ENCODE results near the gene CLCN7.

Gene CLCN7

GRCh38 chr16:1502092-1503004, 27.5 kb upstream of the CLCN7 start:
- DNase-seq (ENCODE audit: low read depth in 2 of 2) = no peak

- no peak for DNase-seq (ENCODE audit: low read depth in 2 of 2)
Measured at GRCh38 chr16:1501630-1502029, 26.8 kb upstream of the CLCN7 start.

DNA sequence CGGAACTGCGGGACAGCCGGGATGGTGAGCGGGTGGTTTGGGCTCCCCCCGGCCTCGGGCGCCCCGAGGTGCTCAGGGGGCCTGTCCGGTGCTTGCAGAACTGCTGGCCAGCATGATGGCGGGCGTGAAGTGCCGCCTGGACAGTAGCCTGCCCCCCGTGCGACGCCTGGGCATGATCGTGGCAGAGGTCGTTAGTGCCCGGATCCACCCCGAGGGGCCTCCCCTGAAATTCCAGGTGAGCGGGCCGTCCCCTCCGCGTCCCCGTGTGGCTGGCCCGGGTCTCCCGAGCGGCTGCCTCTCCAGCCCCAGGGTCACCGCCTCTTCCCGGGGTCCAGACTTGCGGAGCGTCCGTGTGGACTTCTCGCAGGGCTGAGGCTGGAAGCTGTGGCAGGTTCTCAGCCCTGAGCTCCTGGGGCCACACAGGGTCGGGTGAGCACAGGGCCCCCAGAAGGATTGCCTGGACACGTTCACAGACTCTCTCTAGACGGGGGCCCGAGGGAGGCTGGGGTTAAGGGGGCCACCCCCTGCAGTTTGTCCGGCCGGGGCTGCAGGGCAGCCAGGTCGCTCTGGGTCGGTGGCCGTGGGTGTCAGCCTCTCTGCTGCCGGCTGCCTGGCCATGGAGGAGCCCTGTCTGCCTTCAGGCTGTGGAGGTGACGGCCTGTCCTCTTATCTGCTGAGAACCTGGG, 25.8 kb upstream of the CLCN7 start:
- DNase-seq (ENCODE audit: low read depth in 2 of 2) = no peak

DNA sequence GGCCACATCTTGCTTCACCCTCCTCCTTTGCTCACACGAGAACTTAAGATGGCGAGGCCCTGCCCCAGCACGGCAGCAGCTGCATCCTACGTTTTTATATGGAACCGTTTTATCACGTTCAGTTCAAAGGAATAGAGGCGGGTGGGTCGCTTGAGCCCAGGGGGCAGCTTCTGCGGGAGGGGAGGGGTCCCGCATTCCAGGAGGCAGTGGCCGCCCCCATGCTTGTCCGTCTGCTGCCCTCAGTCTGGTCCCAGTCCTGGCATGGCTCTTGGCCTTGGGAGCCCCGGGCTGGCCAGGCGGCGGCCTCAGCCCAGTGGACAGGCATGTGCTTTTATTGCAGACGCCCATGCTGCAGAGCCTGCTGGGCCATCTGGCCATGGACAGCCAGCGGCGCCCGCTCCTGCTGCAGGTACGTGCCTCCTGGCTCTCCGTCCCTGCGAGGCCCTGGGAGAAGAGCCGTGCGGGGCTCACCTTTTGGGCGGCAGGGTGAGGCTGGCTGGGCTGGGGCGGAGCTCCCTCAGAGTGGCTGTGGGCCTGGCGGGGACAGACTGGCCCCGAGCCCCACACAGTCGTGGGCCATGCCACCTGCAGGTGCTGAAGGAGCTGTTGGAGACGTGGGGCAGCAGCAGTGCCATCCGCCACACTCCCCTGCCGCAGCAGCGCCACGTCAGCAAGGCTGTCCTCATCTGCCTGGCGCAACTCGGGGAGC, 25.1 kb upstream of the CLCN7 start:
- no peak for DNase-seq (ENCODE audit: low read depth in 2 of 2)

DNA sequence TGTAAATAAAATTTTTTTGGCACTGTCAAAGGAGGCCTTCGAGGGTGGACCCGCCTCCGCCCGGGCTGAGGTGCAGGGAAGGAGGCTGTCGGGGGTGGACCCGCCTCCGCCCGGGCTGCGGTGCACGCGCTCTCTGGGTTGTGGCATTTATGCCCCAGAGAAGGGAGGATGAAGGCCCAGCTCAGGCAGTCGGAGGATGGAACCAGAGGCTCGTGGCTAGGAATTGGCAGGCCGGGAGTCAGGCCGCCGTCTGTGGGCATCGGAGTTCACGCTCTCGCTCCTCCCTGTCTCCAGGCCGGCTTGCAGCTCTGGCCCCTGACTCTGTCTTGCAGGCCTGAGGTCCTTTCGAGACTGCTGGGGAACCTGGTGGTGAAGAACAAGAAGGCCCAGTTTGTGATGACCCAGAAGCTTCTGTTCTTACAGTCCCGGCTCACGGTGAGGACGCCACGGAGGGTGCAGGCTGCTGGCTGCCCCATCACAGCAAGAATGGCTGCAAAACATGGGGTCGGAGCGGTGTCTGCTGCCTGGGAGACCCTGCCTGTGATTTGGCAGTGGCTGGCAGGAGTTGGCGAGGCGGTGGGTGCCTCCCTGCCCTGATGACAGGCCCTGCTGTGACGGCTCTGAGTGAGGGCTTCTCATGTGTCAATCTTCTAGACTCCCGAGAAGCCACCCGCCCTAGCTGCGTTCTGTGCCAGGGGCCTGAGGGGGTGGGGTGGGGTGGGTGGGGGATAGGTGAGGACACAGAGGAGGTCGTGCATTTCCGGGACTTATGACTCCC, 24.3 kb upstream of the CLCN7 start:
- no peak for DNase-seq (ENCODE audit: low read depth in 2 of 2)

DNA sequence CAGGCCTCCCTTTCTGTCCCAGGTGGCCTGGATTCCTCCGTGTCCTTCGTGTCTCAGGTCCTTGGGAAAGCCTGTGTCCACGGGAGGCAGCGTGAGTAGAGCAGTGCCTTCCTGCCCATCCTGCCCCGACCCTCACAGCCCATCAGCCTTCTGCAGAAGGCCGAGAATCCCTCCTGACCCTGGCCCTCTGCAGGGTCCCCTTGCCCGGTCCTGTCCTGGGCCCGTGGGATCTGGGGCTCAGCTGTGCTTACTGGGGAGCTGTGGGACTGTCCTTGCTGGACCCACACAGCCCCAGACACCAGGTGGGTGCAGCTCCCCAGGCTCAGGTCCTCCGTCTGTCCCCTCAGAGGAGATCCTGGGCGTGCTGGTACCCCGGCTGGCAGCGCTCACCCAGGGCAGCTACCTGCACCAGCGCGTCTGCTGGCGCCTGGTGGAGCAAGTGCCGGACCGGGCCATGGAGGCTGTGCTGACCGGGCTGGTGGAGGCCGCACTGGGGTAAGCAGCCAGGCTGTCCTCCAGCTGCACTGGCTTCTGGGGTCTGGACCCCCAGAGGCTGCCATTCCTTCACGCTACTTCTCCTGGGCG, 22.3 kb upstream of the CLCN7 start:
- no peak for DNase-seq (ENCODE audit: low read depth in 2 of 2)

DNA sequence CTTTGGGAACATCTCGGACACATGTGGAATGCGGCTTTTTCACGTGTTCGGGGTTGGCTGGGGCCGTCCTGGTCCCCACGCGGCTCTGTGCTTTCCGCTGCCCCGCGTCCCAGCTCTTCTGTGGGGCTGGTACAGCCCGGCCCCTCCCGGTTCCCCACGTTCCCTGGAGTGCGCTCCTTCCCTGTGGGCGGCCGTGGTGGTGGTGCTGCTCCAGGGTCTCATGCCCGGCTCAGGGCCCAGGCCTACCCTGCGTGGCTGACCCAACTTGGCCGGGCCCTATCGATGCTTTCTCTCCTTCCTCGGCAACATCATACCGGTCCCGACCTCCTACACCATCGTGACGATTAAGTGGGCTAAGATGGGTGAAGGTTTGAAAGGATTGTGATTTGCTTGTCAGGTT, 21.6 kb upstream of the CLCN7 start:
- no peak for DNase-seq (ENCODE audit: low read depth in 2 of 2)

DNA sequence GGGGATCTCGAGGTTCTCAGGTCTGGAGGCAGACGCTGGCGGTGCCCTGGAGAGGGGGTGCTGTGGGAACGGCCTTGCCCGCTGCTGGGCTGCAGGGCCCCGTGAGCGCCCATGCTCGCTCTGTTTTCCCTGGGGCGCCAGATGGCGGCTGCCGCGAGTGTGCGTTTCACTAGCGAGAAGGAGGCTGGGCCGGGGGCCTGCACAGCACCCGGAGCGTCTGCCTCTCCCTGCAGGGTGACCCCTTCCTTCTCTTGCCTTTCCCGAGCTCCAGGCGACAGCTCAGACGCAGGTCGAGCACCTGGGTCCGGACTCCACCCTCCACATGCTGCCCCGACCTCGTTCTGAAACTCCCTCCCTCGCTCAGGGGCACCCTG, 21.0 kb upstream of the CLCN7 start:
- no peak for DNase-seq (ENCODE audit: low read depth in 2 of 2)

- DNase-seq (ENCODE audit: low read depth in 2 of 2) = no peak
Measured at GRCh38 chr16:1495211-1495888, 20.5 kb upstream of the CLCN7 start.

- no peak for DNase-seq (ENCODE audit: low read depth in 2 of 2)
Measured at GRCh38 chr16:1494711-1495110, 19.9 kb upstream of the CLCN7 start.

DNA sequence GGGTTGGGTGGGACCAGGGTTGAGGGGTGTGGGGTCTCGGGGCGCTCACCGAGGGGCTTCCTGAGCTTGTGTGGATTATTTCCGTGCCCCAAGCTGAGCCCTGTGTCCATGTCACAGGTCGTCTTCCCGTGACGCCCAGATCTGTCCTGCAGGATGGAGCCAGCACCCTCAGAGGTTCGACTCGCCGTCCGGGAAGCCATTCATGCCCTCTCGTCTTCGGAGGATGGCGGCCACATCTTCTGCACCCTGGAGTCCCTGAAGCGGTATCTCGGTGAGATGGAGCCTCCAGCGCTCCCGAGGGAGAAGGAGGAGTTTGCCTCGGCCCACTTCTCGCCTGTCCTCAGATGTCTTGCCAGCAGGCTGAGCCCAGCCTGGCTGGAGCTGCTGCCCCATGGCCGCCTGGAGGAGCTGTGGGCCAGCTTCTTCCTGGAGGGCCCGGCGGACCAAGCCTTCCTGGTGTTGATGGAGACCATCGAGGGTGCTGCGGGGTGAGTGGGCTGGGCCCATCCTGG, 19.4 kb upstream of the CLCN7 start:
- peak; percentile 19 to 20 for DNase-seq (ENCODE audit: low read depth in 2 of 2)

DNA sequence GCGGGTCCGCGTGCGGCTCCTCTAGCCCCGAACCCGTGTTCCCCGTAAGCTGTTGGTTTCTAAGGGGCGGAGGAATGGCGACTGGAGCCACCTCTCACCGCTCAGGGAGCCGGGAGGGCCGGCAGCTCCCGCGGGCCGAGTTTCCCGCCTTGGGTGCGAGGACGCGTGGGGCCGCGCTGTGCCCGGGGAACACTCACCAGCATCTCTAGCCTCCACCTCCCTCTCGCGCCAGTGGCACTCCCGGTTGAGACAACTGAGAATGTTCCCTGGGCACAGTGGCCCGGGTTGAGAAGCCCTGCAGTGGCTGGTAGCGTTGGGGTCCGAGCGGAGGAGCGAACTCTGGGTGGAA, 18.9 kb upstream of the CLCN7 start:
- DNase-seq (ENCODE audit: low read depth in 2 of 2) = no peak

DNA sequence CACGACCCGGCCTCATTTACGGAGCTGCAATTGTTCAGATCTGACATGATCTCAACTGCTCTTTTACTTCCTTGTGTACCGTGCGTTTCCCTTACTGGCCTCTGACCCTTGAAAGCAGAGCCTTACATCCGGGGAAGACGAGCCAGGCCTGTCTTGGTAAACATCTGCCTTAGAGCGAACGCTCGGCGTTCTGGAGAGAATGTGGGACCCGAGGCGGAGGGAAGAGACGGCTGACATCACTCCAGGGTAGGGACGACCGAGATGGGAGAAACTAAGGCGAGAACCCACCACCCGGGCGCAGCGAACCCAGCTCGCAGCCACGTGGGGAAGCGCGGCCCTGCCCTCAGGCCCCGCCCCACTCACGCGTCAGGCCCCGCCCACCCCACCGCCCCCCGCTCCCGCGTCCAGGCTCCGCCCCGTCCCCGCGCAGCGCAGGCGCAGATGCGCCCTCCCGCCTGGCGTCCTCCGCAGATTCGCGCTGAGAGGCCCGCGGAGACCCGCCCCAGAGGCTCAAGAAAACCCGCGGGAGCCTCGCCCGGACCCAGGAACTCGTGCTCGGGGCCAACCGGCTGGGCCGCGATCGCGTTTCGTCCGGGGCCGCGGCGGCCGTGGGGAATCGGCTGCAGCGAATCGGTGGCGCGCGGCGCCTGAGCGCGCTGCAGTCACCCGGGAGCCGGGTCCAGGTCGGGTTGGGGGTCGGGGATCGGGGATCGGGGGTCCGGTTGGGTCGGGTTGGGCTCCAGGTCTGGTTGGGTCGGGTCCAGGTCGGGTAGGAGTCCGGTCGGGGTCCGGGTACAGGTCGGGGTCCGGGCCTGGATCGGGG, 18.3 kb upstream of the CLCN7 start, which contains the start of gene TELO2:
TELO2 (plus strand) TSS at position 438 of the 823 bp plus-strand sequence. CDS start 922 bp downstream, outside the sequence.
- peak; percentile 42 to 51 for DNase-seq (ENCODE audit: low read depth in 2 of 2)

GRCh38 chr16:1492082-1492922, 17.5 kb upstream of the CLCN7 start:
- no peak for DNase-seq (ENCODE audit: low read depth in 2 of 2)

- DNase-seq (ENCODE audit: low read depth in 2 of 2) = no peak
Measured at GRCh38 chr16:1491327-1491726, 16.5 kb upstream of the CLCN7 start.

- no peak for DNase-seq (ENCODE audit: low read depth in 2 of 2)
Measured at GRCh38 chr16:1489077-1489476, 14.2 kb upstream of the CLCN7 start.

DNA sequence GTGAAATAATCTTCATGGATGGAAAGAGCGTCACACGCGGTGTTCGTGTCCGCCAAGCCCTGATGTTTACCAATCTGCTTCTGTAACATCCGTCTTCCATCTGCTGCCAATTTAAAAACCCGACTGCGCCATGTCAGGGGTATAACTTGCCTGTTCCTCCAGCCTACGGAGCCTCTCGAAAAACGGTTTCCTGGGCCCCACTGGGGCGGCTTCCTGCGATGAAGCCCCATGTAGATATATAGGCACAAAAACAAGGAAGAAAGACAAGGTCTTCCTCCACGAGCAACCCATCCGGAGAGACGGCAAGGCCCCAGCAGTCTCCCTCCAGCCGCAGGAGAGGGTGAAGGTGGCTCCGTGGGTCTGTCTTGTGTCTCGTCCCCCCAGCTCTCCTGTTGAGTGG, 13.8 kb upstream of the CLCN7 start, which contains the start of gene PTX4:
PTX4 (minus strand) TSS at position 326 of the 400 bp plus-strand sequence; CDS start at position 291, 35 bp downstream.
- no peak for DNase-seq (ENCODE audit: low read depth in 2 of 2)

DNA sequence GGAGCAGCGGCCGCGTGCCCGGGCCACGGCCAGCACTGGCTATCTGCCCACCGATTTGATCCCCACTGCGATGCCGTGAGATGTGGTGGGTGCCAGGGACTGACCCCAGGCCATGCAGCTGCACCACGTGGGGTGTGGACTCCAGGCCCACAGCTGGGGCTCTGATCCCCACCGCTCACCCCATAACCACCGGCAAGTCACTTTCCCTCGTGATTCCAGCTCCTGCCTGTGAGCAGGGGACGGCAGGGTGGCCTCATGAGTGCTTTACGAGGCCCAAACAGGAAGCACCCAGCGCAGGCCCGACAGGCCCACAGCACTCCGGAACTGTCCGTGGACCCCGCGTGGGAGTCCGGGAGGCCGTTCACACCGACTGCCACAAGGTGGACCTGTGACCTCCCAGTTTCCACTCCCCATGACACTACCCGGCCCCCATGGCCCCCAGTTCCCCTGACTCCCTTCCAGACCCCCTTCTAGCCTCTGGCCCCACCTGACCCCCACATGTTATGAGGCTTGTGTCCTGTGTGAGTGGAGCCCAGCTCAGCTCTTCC, 13.3 kb upstream of the CLCN7 start:
- DNase-seq (ENCODE audit: low read depth in 2 of 2) = no peak

Measured in fibroblast of skin of left biceps (primary cell).